Bone marrow (tissue), 2 donors: Measurements from ENCODE around the gene MFSD2A.
A peak's percentile ranks its signal among the peaks of the same experiment; 100 is the strongest.
"Not testable (repeated sequence)": the region's sequence is repeated elsewhere in the genome, so short reads cannot be mapped to it uniquely, and the experiment has no call there.

Source experiments
- DNase-seq, 2 donors: peaks; one replicate each; lab custom pipeline; 2025; lab: John Stamatoyannopoulos, UW

MFSD2A gene

DNA sequence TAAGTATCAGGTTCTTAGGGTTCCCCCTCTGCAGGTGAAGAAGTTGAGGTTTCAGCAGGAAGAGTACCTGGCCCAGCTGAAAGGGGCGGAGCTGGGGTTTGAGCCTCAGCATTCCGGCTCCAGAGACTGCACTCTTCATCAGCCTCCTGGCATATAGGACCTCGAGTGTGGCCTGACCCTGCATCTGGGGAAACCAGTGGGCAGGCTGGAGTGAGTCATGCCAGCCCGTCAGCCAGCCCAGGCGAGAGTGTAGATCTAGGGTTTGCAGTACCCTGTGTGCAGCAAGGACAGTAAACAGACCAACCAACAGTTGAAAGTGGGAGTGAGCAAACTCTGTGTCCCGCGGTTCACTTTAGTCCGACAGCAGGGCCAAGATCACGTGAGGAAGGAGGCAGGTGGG, 14.1 kb downstream of the MFSD2A start:
- DNase-seq: no peak

DNA sequence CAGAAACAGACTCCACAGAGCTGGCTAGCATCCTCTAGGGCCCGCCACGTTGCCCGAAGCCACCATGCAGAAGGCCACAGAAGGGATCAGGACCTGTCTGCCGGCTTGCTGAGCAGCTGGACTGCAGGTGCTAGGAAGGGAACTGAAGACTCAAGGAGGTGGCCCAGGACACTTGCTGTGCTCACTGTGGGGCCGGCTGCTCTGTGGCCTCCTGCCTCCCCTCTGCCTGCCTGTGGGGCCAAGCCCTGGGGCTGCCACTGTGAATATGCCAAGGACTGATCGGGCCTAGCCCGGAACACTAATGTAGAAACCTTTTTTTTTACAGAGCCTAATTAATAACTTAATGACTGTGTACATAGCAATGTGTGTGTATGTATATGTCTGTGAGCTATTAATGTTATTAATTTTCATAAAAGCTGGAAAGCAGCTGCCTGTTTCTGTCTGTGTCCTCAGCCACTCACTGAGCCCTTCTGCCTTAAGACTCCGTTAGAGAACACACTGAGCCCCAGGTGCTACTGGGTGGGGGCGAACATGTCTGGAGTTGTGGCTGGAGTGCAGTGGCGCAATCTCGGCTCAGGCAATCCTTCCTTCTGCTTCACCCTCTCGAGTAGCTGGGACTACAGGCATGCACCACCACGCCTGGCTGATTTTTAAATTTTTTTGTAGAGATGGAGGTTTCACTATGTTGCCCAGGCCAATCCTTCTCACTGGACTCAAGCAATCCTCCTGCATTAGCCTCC, 14.8 kb downstream of the MFSD2A start:
- no peak for DNase-seq

DNA sequence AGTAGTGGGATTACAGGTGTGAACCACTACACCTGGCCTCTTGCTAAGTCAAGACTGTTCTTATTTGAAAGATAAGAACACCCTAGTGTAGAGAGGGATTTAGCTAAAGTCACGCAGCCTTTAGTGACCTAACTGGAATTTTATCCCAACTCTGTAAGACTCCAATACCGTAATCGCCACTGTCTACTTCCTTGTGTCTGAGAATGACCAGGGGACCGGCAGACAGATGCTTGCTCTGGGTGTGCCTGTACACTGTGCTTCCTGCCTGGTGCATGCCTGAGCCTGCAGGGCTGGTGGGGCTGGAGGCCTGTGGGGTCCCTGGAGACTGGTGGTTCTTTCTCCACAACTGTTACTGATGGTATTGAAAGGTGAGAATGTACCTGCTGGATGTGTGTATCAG, 15.3 kb downstream of the MFSD2A start:
- DNase-seq: no peak

DNA sequence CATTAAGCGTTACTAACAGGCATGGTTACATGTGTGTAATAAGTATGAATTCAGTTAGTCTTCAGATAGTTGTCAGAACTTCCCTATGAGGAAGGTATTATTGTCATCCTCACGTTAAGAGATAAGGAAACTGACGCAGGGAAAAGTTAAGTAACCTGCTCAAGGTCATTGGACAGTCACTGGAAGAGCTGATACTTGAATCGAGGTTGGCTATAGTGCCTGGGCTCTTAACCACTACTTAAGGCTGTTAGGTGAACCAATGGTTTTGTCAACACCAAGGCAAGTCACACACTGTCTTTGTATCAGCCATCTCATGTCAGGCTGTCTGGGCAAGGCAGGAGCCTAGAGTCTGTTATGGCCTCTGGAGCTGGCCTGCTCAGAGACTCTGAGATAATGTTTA, 16.2 kb downstream of the MFSD2A start:
- no peak for DNase-seq

DNA sequence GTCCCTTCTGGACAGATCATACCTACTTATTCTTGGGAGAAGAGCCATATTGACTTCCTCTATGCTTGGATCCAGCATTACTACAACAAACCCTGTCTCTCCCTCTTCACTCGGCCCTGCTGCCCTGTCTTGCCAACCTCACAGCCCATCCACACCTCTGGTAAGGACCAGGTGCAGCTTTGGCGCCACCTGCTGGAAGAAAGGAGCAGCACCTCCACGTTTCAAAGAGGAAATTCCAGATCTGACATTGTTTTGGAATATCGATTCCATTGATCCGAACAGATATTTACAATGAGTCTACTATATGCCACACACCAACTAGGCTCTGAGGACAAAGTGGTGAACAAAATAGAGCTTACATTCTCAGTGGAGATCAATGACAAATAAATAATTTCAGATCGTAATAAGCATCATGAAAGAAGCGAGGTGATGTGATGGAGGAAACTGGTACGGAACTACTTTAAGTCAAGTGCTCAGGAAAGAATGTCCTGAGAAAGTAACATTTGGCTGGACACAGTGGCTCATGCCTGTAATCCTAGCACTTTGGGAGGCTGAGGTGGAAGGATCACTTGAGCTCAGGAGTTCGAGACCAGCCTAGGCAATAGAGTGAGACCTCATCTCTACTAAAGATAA, 18.7 kb downstream of the MFSD2A start:
- DNase-seq: peak; percentile 37 to 38

DNA sequence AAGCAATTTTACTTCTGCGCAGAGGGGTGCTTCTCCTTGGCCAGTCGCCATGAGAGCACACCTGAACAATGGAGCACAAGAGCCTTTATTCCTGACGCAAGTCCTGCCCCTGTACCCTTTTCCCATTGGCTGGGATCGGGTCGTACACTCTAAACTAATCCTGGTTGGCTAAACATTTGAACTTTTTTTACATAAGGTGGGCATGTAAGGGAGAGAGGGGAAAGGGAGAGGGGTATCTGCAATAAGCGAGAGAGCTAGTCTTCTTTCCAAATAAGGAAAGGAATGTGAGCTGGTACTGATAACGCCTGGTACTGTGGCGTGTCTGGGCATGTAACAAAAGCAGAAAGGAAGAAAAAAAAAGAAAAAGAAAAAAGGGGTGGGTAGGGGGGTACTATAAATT, 21.8 kb downstream of the MFSD2A start:
- no peak for DNase-seq

DNA sequence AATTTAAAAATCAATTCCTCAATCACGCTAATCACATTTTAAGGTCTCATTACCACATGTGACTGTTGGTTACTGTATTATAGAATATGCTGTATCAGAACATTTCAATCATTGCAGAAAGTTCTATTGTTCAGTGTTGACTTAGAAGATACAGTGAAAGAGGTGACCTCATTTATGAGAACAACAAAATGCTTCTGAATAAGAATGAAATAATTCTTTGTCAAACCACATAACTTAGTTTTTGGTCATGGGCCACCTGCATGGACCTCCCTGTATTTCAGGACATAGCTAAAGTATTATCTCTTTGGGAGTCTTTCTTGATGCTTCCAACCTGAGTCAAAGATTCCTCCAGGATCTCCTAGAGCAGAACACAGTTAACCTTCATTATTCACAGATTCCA, 22.3 kb downstream of the MFSD2A start:
- DNase-seq: no peak

DNA sequence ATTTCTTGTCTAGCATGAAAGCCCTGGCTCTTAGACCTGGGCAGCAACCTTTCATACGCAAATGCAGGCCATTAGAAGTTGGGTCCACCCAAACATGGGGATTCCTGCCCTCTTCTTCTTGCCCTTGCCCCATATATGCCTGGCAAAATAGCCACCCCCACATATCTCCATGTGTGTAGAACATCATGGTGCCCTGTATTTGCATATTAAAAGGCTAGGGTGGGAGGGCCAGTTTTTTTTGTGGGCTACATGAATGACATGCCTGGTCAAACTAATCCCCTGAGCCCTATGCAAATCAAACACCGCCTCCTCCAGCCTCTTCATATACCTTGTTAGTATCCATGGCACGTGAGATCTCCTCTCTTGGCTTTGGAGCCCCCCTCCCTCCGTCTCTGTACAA, 24.7 kb downstream of the MFSD2A start:
- DNase-seq: no peak

DNA sequence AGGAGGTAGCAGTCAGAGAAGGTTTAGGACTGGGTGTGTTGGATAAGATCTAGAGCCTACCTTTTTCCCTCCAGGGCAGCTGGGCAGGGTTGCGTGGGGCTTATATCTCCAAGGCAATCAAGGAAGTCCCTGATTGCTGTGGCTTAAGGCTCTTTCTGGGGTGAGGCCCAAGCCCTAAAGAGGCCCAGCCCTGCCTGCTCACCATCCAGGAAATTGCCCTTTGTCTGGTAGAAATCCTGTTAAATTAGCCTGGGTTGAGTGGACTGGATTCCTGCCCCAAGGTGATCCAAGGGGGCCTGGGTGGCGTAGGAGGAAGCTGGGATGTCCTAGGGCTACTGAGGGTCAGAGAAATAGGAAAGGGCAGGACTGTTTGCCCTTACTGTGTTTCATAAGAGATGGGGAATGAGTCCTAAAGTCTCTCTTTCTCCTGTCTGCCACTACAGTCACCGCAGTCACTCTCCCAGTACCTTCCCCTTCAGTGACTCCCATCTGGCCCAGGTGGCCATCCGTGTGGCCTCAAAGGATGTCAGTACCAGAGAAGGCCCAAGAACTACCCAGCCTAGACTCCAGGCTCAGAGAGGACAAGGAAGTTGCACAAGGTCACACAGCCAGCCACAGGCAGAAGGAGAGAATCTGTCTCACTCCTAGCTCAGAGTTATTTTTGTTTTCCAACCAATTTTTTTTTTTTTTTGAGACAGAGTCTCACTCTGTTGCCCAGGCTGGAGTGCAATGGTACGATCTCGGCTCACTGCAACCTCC, 25.8 kb downstream of the MFSD2A start:
- DNase-seq: no peak

DNA sequence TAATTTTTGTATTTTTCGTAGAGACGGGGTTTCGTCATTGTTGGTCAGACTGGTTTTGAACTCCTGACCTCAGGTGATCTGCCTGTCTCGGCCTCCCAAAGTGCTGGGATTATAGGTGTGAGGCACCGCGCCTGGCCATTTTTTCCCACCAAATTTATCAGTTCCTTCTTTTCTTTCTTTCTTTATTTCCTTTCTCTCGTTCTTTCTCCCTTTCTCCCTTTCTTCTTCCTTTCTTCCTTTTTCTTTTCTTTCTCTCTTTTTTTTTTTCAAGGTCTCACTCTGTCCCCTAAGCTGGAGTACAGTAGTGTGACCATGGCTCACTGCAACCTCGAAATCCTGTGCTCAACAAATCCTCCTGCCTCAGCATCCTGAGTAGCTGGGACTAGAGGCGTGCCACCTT, 26.4 kb downstream of the MFSD2A start:
- DNase-seq: no peak

DNA sequence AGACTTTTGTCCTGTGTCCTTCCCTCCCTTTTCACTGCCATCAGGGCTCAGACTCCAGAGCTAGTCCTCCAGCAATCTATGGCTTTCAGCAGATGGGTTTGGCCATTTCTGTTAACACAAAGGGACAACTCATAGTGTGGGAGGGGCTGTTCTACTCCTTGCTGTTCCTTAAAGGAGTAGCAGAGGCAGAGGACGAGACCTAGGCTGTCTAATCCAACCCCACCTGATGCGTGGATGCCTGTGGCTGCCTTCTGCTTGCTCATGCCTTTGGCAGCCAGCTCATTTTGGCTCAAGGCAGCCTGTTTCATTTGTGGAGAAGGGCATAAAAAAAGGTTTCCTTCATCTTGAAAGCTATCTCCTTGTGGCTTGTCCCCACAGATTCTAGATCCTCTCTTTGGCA, 27.0 kb downstream of the MFSD2A start:
- no peak for DNase-seq

DNA sequence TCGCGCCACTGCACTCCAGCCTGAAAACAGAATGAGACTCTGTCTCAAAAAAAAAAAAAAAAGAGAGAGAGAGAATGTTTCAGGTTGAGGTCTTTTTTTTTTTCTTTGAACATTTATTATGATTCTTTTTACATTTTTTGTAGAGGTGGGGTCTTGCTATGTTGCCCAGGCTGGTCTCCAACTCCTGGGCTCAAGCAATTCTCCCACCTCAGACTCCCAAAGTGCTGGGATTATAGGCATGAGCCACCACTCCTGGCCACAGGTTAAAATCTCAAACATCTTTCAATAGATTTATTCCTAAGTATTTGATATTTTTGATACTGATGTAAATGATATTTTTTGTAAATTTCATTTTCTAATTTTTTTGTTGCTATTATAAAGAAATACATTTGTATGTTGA, 29.5 kb downstream of the MFSD2A start:
- not testable (repeated sequence) for DNase-seq

DNA sequence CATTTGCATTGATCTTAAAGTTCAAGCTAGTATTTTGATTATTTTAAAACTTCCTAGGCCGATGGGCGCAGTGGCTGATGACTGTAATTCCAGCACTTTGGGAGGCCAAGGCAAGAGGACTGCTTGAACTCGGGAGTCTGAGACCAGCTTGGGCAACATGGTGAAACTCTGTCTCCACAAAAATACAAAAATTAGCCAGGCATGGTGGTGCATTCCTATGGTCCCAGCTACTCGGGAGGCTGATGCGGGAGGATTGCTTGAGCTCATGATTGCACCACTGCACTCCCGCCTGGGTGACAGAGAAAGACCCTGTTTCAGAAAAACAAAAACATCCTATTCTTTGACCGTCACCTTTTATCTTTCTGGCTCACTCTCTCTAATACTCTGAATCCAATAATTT, 30.0 kb downstream of the MFSD2A start:
- DNase-seq: no peak

DNA sequence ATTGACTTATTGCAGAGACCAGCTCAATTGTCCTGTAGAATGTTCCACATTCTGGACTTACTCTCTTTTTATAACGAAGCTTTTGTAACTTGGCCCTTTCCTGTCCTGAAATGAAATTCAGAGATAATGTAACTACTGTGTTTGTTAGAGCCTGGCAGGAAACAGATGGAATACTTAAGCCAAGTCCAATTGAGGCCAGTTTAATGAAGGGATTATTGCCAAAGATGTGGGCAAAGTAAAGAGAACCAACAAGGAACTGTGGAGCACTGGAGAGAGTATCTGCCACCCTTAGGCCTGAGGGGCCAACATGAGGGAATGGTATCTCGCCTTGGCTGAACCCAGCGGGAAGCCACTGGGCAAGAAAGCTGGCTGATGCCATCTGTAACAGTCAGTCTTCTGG, 32.9 kb downstream of the MFSD2A start:
- no peak for DNase-seq

DNA sequence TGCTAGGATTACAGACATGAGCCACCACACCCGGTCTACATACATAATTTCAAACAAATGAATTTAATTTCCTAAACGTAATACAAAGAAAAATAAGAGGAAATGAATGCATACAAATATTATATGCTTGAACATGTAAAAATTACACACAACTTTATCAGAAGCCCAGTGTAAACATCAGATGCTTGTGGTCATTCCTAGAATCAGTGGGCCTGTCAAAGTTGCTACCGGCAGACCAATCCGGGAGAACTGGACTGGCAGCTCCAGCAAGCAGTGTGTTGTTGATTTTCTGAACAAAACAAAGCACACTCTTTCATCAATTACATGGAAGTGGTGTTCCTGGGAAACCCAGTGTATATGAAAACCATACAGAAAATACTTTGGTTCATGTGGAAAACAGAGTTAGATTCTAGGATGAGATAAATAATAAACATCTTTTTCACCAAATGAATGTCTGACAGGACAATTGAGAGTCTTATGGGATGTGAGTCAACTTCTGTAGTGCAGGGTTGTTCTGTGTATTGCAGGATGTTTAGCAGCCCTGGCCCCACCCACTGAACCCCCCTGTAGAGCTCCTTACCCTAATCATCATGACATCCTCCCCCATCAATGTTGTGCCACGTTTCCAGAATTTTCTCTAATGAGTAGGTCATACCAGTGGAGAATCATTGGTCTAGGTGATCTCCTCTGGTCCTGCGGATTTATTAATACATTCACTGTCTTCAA, 33.8 kb downstream of the MFSD2A start:
- DNase-seq: no peak

DNA sequence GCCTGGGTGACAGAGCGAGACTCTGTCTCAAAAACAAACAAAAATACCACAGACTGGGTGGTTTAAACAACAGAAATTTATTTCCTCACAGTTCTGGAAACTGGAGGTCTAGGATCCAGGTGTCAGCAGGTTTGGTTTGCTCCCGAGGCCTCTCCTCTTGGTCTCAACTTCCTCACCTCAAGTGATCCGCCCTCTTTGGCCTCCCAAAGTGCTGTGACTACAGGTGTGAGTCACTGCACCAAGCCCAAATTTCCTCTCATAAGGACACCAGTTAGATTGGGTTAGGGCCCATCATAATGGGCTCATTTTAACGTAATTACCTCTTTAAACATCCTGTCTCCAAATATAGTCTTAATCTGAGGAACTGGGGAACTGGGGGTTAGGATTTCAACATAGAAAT, 35.5 kb downstream of the MFSD2A start:
- DNase-seq: no peak

DNA sequence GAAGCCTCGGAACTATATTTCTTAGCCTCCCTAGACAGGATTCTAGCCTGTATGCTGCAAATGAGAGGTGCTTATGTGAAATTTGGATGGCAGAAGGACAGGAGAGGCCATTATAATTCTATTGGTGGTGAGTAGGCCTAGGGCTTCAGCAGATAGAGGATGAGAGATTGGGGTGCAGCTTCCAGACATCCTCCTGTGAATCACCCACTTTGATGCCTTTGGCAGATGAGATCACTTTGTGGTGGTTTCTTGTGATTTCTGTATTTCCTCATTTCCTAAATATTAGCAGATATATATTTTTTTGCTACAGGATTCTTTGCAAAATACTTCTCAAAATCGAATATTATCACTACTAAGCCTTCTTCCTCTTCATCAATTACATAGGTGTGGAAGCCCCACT, 37.3 kb downstream of the MFSD2A start:
- DNase-seq: peak in 1 of 2 donors; percentile 44

DNA sequence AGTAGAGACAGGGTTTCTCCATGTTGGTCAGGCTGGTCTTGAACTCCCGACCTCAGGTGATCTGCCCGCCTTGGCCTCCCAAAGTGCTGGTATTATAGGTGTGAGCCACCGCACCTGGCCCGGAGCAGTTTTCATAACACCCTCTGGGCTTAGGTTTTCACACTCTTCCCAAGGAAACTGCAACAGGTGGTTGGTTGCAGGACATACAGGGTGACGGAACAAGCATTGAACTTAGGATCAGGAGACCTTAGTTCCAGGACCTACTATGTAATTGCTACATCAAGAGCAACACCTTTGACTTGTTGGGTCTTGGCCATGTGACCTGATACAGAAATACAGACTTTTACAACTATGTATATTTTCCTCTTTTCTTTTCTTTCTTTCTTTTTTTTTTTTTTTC, 37.9 kb downstream of the MFSD2A start:
- DNase-seq: no peak

DNA sequence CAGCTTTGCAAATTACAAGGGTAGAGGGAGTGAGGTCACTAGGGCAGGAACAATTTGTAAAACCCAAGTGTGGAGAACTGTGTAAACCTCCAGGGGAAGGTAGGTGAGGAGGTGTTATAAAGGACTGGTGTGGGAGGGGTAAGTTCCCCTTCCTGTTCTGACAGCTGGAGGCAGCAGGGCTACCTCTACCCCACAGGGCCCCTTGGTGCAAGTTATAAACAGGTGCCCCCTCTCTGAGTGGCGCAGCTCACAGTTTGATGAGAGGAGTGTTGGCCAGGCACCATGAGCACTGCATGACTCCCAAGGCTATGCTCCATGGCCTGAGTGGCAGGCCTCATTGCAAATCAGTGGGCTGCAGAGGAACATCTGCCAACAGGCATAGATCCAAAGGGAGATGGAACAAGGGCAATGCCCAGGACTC, 41.0 kb downstream of the MFSD2A start:
- no peak for DNase-seq

DNA sequence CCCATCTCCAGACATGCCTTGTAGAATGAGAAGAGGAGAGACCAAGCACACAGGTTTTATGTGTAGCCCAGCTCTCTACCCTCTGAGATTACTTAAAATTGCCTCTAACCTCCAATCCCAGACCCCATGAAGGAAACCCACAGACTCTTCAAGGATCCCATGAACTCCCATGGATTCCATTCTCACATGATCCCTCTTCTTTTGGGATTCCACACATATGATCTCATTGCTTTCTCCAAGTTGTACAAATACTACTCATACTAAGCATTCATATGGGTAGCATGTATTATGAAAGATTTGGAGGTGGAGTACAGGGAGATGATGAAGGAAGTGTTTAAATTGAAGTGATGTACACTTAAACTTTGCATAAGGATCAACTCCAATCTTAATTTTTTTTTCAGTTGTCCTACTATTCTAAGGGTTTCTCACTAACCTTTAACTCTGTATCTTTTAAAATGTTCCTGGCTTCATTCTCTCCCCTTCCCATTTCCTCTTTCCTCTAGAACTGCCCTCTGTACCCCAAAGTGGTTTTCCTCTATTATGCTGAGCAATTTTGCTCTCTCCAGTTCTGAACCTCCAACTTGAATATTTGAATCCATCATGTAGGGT, 41.6 kb downstream of the MFSD2A start:
- no peak for DNase-seq

DNA sequence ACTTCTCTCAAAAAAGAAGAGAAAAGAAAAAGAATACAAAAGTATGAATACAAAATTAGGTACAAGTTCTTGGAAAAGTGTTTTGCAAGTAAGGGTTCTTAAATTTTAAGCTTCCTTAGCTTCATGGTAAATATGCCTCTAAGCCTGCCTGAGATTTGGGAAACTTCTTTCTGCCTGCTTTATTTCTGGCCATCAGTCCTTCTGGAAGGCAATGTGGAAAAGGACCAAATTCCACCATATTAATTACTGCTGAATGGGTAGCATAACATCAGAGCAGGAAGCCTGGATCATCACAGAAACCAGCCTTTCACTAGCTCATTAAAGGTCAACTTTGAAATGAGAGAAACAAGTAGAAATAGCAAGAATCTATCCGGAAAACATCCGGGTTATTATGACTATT, 46.5 kb downstream of the MFSD2A start:
- no peak for DNase-seq
